HCT116 (cell line): ENCODE measurements around the gene SMYD4. TPM values are rescaled to one million over a fixed set of nuclear protein-coding genes. Genes with fewer than 3 reads are reported as not detected.

Source experiments
- ATAC-seq: fragments of 200-7000 bp; cut with Tn5 transposase; 2 replicates; pipeline ENCODE4 v1.9.1; 2020; ENCODE audit warnings: mild to moderate bottlenecking, moderate library complexity
- BruUV-seq: library from RNA; stranded (reverse); fragments of 400-500 nt; replicated peaks from 2 replicates; lab custom pipeline; 2021; lab: Mats Ljungman, UMichigan
- CTCF ChIA-PET: fragments of 300-600 bp; sonication (Branson Sonifier 250); formaldehyde crosslinking; loops from one replicate; lab custom pipeline; 2021; ENCODE audit warnings: antibody characterized with exemption; lab: Charles Lee
- POLR2A ChIA-PET: fragments of 300-600, 350-600 bp; sonication (Branson Sonifier 250); formaldehyde crosslinking; loops from one replicate; lab custom pipeline; 2021; ENCODE audit warnings: antibody characterized with exemption; lab: Charles Lee
- RAD21 ChIA-PET, 2 experiments: fragments of 300-600 bp; sonication (Branson Sonifier 250); formaldehyde crosslinking; loops; one replicate each; lab custom pipeline; 2023; ENCODE audit warnings: low total read pairs in 2 of 2; ENCODE audit not compliant: uncharacterized antibody in 2 of 2, unreplicated experiment in 2 of 2, low non-redundant PET in 1 of 2; lab: Charles Lee
- DNase-seq: peaks from one replicate; pipeline ENCODE4 v3.0.0-alpha.2; 2010; ENCODE audit warnings: low read depth, low spot score
- H2AFZ ChIP-seq: fragments of 200-600 bp; shearing (Covaris generic), sonication (generic); 2 replicates; pipeline ENCODE4 v1.6.1; 2017; ENCODE audit warnings: low read depth, mixed run types, mixed read lengths, antibody characterized with exemption, low read length; ENCODE audit not compliant: poor library complexity, severe bottlenecking
- H3K27ac ChIP-seq: 2 replicates; pipeline ENCODE4 v1.5.1; 2012; ENCODE audit warnings: low read depth, low read length
- H3K27me3 ChIP-seq: fragments of 200-600 bp; sonication (generic); 2 replicates; pipeline ENCODE4 v1.6.1; 2016; ENCODE audit warnings: mixed run types, low read length, mixed read lengths; ENCODE audit not compliant: insufficient read depth
- H3K36me3 ChIP-seq, 2 experiments: fragments of 200-500 bp in 1 of 2; fragments of 200-600 bp in 1 of 2; sonication (Bioruptor generic) in 1 of 2; sonication (generic) in 1 of 2; 2 replicates each; pipeline versions ENCODE4 v1.5.1 to v1.6.1; 2014 to 2016; ENCODE audit warnings: low read length in 2 of 2, inconsistent platforms in 1 of 2, mixed read lengths in 1 of 2, mixed run types in 1 of 2; ENCODE audit not compliant: insufficient read depth in 2 of 2, control insufficient read depth in 1 of 2
- H3K4me1 ChIP-seq, 2 experiments: fragments of 200-600 bp in 1 of 2; sonication (generic) in 1 of 2; 2 replicates each; pipeline versions ENCODE4 v1.5.1 to v1.6.1; 2012 to 2017; ENCODE audit warnings: low read length in 2 of 2, inconsistent platforms in 1 of 2, mild to moderate bottlenecking in 1 of 2, mixed read lengths in 1 of 2, mixed run types in 1 of 2, moderate library complexity in 1 of 2; ENCODE audit not compliant: insufficient read depth in 2 of 2, control insufficient read depth in 1 of 2
- H3K4me2 ChIP-seq: fragments of 200-600 bp; sonication (generic); 2 replicates; pipeline ENCODE4 v1.6.1; 2017; ENCODE audit warnings: mixed run types, low read length, mixed read lengths
- H3K4me3 ChIP-seq, 2 experiments: fragments of 200-600 bp in 1 of 2; sonication (generic) in 1 of 2; replicated peaks in 1 of 2; 2 replicates each; pipeline ENCODE4 v1.5.1; 2011 to 2016; ENCODE audit warnings: low read length in 2 of 2, control low read depth in 1 of 2, low read depth in 1 of 2, mild to moderate bottlenecking in 1 of 2, mixed read lengths in 1 of 2, mixed run types in 1 of 2
- H3K79me2 ChIP-seq: fragments of 200-600 bp; sonication (generic); 2 replicates; pipeline ENCODE4 v1.6.1; 2017; ENCODE audit warnings: mild to moderate bottlenecking, mixed run types, low read length, moderate library complexity, mixed read lengths; ENCODE audit not compliant: insufficient read depth
- H3K9ac ChIP-seq: fragments of 200-600 bp; sonication (generic); 2 replicates; pipeline ENCODE4 v1.6.1; 2016; ENCODE audit warnings: low read length, mixed read lengths
- H3K9me2 ChIP-seq: fragments of 200-600 bp; sonication (generic), shearing (Covaris generic); 2 replicates; pipeline ENCODE4 v1.6.1; 2017; ENCODE audit warnings: mixed run types, mild to moderate bottlenecking, moderate library complexity; ENCODE audit not compliant: insufficient read depth
- H3K9me3 ChIP-seq, 2 experiments: fragments of 200-500 bp in 1 of 2; fragments of 200-600 bp in 1 of 2; sonication (Bioruptor generic) in 1 of 2; sonication (generic) in 1 of 2; 2 replicates each; pipeline ENCODE4 v1.6.1; 2014 to 2017; ENCODE audit warnings: low read length in 2 of 2, mixed read lengths in 2 of 2, inconsistent platforms in 1 of 2, low read depth in 1 of 2, mild to moderate bottlenecking in 1 of 2, mixed run types in 1 of 2, moderate library complexity in 1 of 2; ENCODE audit not compliant: control insufficient read depth in 1 of 2, insufficient read depth in 1 of 2
- H4K20me1 ChIP-seq: fragments of 200-600 bp; sonication (generic), shearing (Covaris generic); 2 replicates; pipeline ENCODE4 v1.6.1; 2017; ENCODE audit warnings: mixed run types, mild to moderate bottlenecking, moderate library complexity; ENCODE audit not compliant: insufficient read depth
- CBX3 ChIP-seq: IDR thresholded peaks from 2 replicates; pipeline ENCODE4 v1.6.1; 2012; ENCODE audit warnings: low read depth
- CTCF ChIP-seq, 3 experiments: fragments of 200-600 bp in 1 of 3; sonication (generic) in 1 of 3; IDR thresholded peaks in 2 of 3; conservative IDR thresholded peaks in 1 of 3; 2 replicates each; pipeline ENCODE4 v1.5.1; 2012 to 2017; ENCODE audit warnings: low read depth in 2 of 3, low read length in 2 of 3, antibody characterized with exemption in 1 of 3, borderline replicate concordance in 1 of 3, control low read depth in 1 of 3, mild to moderate bottlenecking in 1 of 3, mixed read lengths in 1 of 3, mixed run types in 1 of 3, moderate library complexity in 1 of 3; ENCODE audit not compliant: insufficient read depth in 1 of 3
- EGR1 ChIP-seq: IDR thresholded peaks from 2 replicates; pipeline ENCODE4 v1.6.1; 2012; ENCODE audit warnings: low read depth
- ELF1 ChIP-seq: IDR thresholded peaks from 2 replicates; pipeline ENCODE4 v1.6.1; 2012; ENCODE audit warnings: low read depth, borderline replicate concordance
- EZH2 ChIP-seq: fragments of 200-600 bp; sonication (generic); IDR thresholded peaks from 2 replicates; pipeline ENCODE4 v1.6.1; 2017; ENCODE audit warnings: antibody characterized with exemption, mixed run types
- EZH2phosphoT487 ChIP-seq: fragments of 200-600 bp; IDR thresholded peaks from 2 replicates; pipeline ENCODE4 v1.6.1; 2018; ENCODE audit warnings: antibody characterized with exemption, borderline replicate concordance
- MAX ChIP-seq: IDR thresholded peaks from 2 replicates; pipeline ENCODE4 v1.6.1; 2012
- POLR2A ChIP-seq: IDR thresholded peaks from 2 replicates; pipeline ENCODE4 v1.7.0; 2011; ENCODE audit warnings: borderline replicate concordance; ENCODE audit not compliant: insufficient read depth, insufficient read length; ENCODE audit errors: extremely low read depth
- POLR2AphosphoS5 ChIP-seq: IDR thresholded peaks from 2 replicates; pipeline ENCODE4 v1.6.1; 2011; ENCODE audit warnings: mild to moderate bottlenecking, low read depth, low read length, moderate library complexity
- SIN3A ChIP-seq: IDR thresholded peaks from 2 replicates; pipeline ENCODE4 v1.6.1; 2012; ENCODE audit warnings: low read depth
- SP1 ChIP-seq: IDR thresholded peaks from 2 replicates; pipeline ENCODE4 v1.6.1; 2012; ENCODE audit warnings: low read depth
- SRF ChIP-seq: IDR thresholded peaks from 2 replicates; pipeline ENCODE4 v1.6.1; 2012; ENCODE audit warnings: low read depth
- TCF7L2 ChIP-seq: IDR thresholded peaks from 2 replicates; pipeline ENCODE4 v1.7.0; 2011; ENCODE audit warnings: borderline replicate concordance, inconsistent platforms; ENCODE audit not compliant: insufficient read depth, insufficient read length; ENCODE audit errors: extremely low read depth
- YY1 ChIP-seq: IDR thresholded peaks from 2 replicates; pipeline ENCODE4 v1.6.1; 2011; ENCODE audit warnings: low read length, low read depth, moderate library complexity, mild to moderate bottlenecking; ENCODE audit not compliant: insufficient replicate concordance; ENCODE audit errors: extremely low read depth
- ZBTB33 ChIP-seq: IDR thresholded peaks from 2 replicates; pipeline ENCODE4 v1.6.1; 2011; ENCODE audit warnings: mild to moderate bottlenecking, low read length, moderate library complexity; ENCODE audit not compliant: insufficient replicate concordance; ENCODE audit errors: extremely low read depth
- ZFX ChIP-seq: fragments of 450-650 bp; IDR thresholded peaks from 2 replicates; pipeline ENCODE4 v1.6.1; 2017
- ZNF274 ChIP-seq: fragments of 200-500 bp; sonication (Bioruptor generic); IDR thresholded peaks from 2 replicates; pipeline ENCODE4 v1.6.1; 2014; ENCODE audit warnings: mild to moderate bottlenecking, low read depth, low read length, inconsistent platforms
- intact Hi-C: fragments of 100-400 bp; cut with micrococcal nuclease; formaldehyde crosslinking; loops from 2 replicates; pipeline ENCODE4 v1.10.0; 2022
- total RNA-seq: library from RNA; stranded (reverse); gene quantifications from one replicate; pipeline ENCODE4 v1.2.1, GENCODE V29; 2021; ENCODE audit not compliant: unreplicated experiment

SMYD4 gene
- total RNA-seq, 1 experiment from 2014 or later: 16.9 TPM

GRCh38 chr17:1776857-1777256 lies 52.8 kb downstream of the SMYD4 start:
- ChIA-PET POLR2A (no interaction called here), CTCF (no interaction called here), RAD21 (no interaction called here)
- TF ChIP-seq POLR2AphosphoS5 (no peak), SP1 (no peak), POLR2A (no peak), TCF7L2 (no peak), MAX (no peak), EZH2 (no peak), CBX3 (no peak), ELF1 (no peak), EZH2phosphoT487 (no peak), SIN3A (no peak), YY1 (no peak), ZNF274 (no peak), ZFX (no peak), EGR1 (no peak), SRF (no peak), CTCF (IDR thresholded peaks at IDR 0.05 in 2 of 3, conservative IDR thresholded peaks at IDR 0.05 in 1 of 3; ENCODE audit: borderline replicate concordance in 1 of 3, insufficient read depth in 1 of 3, low read depth in 2 of 3, low read length in 2 of 3) (no peak), ZBTB33 (no peak)
- Histone ChIP-seq H3K4me3 (no peak overlapping the region), H3K36me3 (peaks cover 12 to 16% of the 10 kb centered on the region in 2 experiments), H3K9me3 (no peaks in the 10 kb centered on the region), H3K27me3 (no peaks in the 10 kb centered on the region), H3K4me2 (no peak overlapping the region), H3K9me2 (no peaks in the 10 kb centered on the region), H4K20me1 (no peaks in the 10 kb centered on the region), H3K27ac (no peak overlapping the region), H2AFZ (no peak overlapping the region), H3K4me1 (peaks cover 0 to 3% of the 10 kb centered on the region in 2 experiments; a peak in 1 of 4 replicates), H3K79me2 (no peaks in the 10 kb centered on the region), H3K9ac (no peak overlapping the region)
- DNase-seq: no peak
- intact Hi-C loops: no loop called here
- no TSS peak for BruUV-seq
- ATAC-seq: no peak
